OCI-LY7 (cell line): ENCODE results near the gene TRIM9.

Experiments
- CTCF ChIP-seq: fragments of 200-600 bp; sonication (generic); conservative IDR thresholded peaks from 2 replicates; pipeline ENCODE4 v1.5.1; 2014; ENCODE audit warnings: mild to moderate bottlenecking, antibody characterized with exemption, low read length, moderate library complexity, mixed read lengths
- EZH2phosphoT487 ChIP-seq: fragments of 200-600 bp; sonication (generic); IDR thresholded peaks from 2 replicates; pipeline ENCODE4 v1.6.1; 2018; ENCODE audit warnings: low read depth, borderline replicate concordance, mild to moderate bottlenecking, mixed run types, antibody characterized with exemption, low read length, moderate library complexity, mixed read lengths

GRCh38 chr14:51066576-51066975, 28.3 kb downstream of the TRIM9 start:
- TF ChIP-seq CTCF (no peak), EZH2phosphoT487 (no peak)
